Amygdala (tissue), 56 donors: ENCODE measurements around the gene OTUB2.
A peak's percentile ranks its signal among the peaks of the same experiment; 100 is the strongest.

Source experiments
- DNase-seq, 56 donors: peaks; one replicate each; lab custom pipeline; 2025; lab: John Stamatoyannopoulos, UW

OTUB2 gene

GRCh38 chr14:94026173-94026888, at the start of gene OTUB2:
Gene OTUB2, plus strand, starts transcription at chr14:94026340. Its CDS starts 198 bp downstream, at chr14:94026538.
- peak; percentile 18 to 99 (median 94) for DNase-seq

GRCh38 chr14:93976477-93977057, 49.6 kb upstream of the OTUB2 start, which contains the start of gene ASB2:
Gene ASB2, minus strand, starts transcription at chr14:93976570. Its CDS starts 12,031 bp downstream, at chr14:93964539.
- DNase-seq: peak in 3 of 56 donors; percentile 8 to 27 (median 18)

GRCh38 chr14:93977171-93977570, 49.0 kb upstream of the OTUB2 start:
- no peak for DNase-seq

- DNase-seq: no peak
Observed at GRCh38 chr14:93977790-93978581, 48.2 kb upstream of the OTUB2 start.

- no peak for DNase-seq
Observed at GRCh38 chr14:93978735-93979134, 47.4 kb upstream of the OTUB2 start.

- peak in 9 of 56 donors; percentile 11 to 31 (median 13) for DNase-seq
Observed at GRCh38 chr14:93980456-93981201, 45.5 kb upstream of the OTUB2 start.

- DNase-seq: no peak
Observed at GRCh38 chr14:93981316-93982229, 44.6 kb upstream of the OTUB2 start.

GRCh38 chr14:93982230-93983007, 43.7 kb upstream of the OTUB2 start:
- DNase-seq: no peak

- DNase-seq: no peak
Observed at GRCh38 chr14:93984070-93984469, 42.1 kb upstream of the OTUB2 start.

GRCh38 chr14:93984987-93985410, 41.1 kb upstream of the OTUB2 start:
- DNase-seq: peak in 24 of 56 donors; percentile 7 to 64 (median 35)

GRCh38 chr14:93986955-93987354, 39.2 kb upstream of the OTUB2 start:
- DNase-seq: no peak

- no peak for DNase-seq
Observed at GRCh38 chr14:93987376-93987775, 38.8 kb upstream of the OTUB2 start.

GRCh38 chr14:93987815-93988476, 38.2 kb upstream of the OTUB2 start:
- no peak for DNase-seq

- no peak for DNase-seq
Observed at GRCh38 chr14:93989939-93990338, 36.2 kb upstream of the OTUB2 start.

GRCh38 chr14:93991212-93991611, 34.9 kb upstream of the OTUB2 start:
- no peak for DNase-seq

GRCh38 chr14:93991649-93992048, 34.5 kb upstream of the OTUB2 start:
- no peak for DNase-seq

- DNase-seq: no peak
Observed at GRCh38 chr14:93993382-93993781, 32.8 kb upstream of the OTUB2 start.
